KOPT-K1 (cell line): ENCODE data around the gene ZSWIM2.
"Not testable (repeated sequence)": the region's sequence is repeated elsewhere in the genome, so short reads cannot be mapped to it uniquely, and the experiment has no call there.

Source experiments
- H3K27ac ChIP-seq: fragments of 200-600 bp; sonication (generic); 2 replicates; pipeline ENCODE4 v1.5.1; 2016; ENCODE audit warnings: antibody characterized with exemption, mild to moderate bottlenecking, low read depth, low read length; ENCODE audit not compliant: poor library complexity, severe bottlenecking
- H3K36me3 ChIP-seq: fragments of 200-600 bp; sonication (generic); 2 replicates; pipeline ENCODE4 v1.5.1; 2017; ENCODE audit warnings: antibody characterized with exemption, mild to moderate bottlenecking, low read length, moderate library complexity; ENCODE audit not compliant: insufficient read depth
- H3K9me3 ChIP-seq: fragments of 200-600 bp; sonication (generic); 2 replicates; pipeline ENCODE4 v1.5.1; 2017; ENCODE audit warnings: antibody characterized with exemption, low read length, mild to moderate bottlenecking; ENCODE audit not compliant: insufficient read depth, poor library complexity, severe bottlenecking

The ZSWIM2 gene

DNA sequence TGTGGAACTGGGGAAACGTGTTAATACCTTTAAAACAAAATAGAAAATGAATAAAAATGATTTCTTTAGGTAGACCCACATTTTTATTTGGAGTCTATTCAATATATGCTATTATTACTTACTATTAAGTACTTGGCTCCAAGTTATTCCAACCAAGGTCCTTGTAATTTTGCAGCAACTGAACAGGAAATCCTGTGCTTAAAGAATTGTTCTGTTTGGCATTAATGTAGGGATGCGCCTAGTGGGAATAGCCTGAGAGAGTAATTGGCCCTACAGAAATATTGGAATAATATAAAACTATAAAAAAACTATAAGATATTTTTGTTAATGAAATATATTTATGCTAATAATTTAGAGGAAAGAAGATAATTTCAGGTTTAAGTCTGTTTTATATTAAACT is 22.9 kb upstream of the ZSWIM2 start:
- Histone ChIP-seq H3K27ac (no peak overlapping the region), H3K9me3 (no peaks in the 10 kb centered on the region), H3K36me3 (no peaks in the 10 kb centered on the region)

DNA sequence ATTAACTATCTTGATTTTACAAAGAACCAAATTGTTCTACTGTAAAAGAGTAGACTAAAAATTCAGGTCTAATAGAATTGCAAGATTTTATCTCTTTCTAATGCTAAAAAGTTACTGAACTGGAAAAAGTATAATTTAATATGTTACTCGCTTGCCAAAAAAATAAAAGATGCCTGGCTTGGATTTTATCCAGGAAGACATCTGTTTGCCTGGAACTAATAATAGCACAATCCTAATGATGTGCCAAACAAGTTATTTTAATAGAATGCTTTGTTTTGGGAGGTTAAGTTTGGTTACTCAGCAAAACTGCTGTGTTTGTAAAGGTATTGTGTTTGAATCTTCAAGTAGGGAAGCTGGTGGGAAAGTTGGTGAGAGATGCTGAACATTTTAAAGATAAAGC is 19.4 kb upstream of the ZSWIM2 start:
- H3K36me3 ChIP-seq = no peaks in the 10 kb centered on the region
- no peaks in the 10 kb centered on the region for H3K9me3 ChIP-seq
- no peak overlapping the region for H3K27ac ChIP-seq

DNA sequence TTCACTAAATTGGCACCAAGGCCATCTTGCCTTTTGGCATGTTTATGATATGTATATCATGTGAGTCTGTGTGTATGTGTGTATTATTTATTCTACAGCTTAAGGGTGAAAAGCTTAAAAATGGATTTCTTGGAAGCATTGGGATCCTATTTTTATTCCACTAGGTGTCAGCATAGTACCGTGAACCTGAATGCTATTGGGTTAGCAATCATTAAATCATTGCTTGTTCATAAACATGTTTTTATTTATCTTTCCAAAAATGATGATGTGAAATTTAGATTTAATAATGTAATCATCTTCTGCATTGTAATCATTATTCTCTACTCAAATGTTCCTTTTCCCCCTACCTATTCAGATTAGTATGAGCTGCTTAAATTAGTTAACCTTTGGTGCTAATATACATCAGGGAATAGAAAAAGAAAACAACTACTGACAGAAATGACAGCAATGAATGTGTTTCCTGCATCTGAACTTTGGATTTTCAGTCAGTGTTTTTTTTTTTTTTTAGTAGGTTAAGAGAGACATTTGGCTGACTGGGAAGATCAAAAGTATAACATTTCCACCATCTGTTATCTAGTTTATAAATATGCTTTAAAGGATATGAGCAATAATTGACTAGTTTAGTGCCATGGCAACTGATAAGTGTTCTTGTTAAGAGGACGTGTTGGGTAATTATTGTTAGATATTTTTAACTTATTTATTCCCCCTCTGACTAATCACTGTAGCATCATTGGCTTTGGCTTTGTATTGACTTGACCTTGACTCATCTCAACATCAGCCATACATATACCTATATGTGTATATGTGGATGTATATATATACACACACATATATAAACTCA is 14.1 kb upstream of the ZSWIM2 start:
- no peak overlapping the region for H3K27ac ChIP-seq
- H3K36me3 ChIP-seq = no peaks in the 10 kb centered on the region
- H3K9me3 ChIP-seq = no peaks in the 10 kb centered on the region

DNA sequence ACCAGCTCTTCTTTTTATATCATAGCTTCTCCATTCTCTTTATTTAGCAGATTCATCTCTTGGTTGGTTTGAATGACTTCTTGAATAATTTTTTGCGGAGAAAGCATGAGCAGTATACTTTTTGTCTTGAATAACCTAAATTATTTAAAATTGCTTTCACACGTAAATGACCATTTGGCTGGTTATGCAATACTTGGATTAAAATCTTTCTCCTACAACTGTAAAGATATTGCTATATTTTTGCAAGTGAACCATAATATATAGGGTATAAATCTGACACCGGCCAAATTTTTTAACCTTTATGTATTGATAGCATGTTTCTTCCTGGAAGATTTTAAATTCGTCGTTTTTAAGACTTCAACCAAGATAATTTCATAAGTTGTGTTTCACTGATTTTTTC is 6.2 kb upstream of the ZSWIM2 start:
- no peak overlapping the region for H3K27ac ChIP-seq
- no peaks in the 10 kb centered on the region for H3K36me3 ChIP-seq
- no peaks in the 10 kb centered on the region for H3K9me3 ChIP-seq

DNA sequence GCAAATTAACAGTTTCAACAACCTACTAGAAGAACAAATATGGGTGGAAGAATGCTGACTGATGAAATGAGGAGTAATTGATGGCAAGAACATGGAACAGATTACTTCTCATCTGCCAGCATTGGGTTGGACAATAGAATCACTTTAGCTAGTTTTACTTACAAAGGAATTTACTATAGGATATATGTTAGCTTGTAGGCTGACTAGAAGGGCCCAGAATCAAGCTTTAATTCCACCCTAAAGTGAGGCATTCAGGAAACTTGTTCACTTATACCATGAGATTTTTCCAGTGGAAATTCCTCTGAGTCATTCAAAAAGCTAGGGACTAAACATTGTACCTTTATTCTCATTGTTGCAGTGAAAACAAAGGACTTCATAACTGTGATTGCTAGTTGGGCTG is 5.0 kb upstream of the ZSWIM2 start:
- H3K36me3 ChIP-seq = no peaks in the 10 kb centered on the region
- no peaks in the 10 kb centered on the region for H3K9me3 ChIP-seq
- H3K27ac ChIP-seq = no peak overlapping the region

DNA sequence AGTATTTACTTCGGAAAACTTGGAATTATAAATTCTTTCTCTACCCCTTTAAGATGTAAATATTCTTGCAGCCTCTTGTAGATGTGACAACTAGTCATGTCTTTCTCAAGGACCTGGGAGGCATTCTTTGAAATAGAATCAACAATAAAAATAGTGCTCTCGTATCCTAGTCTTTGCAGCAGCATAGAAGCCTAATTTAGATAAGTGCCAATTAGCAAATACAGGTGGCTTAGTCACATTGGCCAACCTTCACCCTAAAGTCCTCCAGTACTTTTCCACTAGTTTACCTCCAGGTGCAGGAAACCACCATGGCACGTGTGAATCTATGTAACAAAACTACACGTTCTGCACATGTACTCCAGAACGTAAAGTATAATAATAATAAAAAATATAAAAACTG is 3.5 kb upstream of the ZSWIM2 start:
- H3K36me3 ChIP-seq = no peaks in the 10 kb centered on the region
- H3K9me3 ChIP-seq = no peaks in the 10 kb centered on the region
- no peak overlapping the region for H3K27ac ChIP-seq

DNA sequence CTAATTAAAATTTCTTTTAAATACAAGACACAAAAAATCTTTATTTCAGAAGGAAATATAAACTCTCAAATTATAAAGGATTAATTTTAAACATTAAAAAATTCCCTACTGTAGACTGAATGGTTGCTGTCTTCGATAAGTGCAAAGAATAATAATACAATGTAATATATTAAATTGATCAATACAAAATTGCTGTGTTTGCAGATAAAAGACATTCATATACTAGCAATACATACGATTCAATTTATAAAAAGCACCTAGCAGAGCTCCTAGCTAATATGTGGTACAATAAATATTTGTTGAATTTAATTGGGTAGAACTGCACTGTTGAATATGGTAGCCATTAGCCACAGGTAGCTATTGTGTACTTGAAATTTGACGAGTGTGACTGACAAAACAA is 6.6 kb downstream of the ZSWIM2 start:
- H3K36me3 ChIP-seq = no peaks in the 10 kb centered on the region
- H3K27ac ChIP-seq = no peak overlapping the region
- no peaks in the 10 kb centered on the region for H3K9me3 ChIP-seq

DNA sequence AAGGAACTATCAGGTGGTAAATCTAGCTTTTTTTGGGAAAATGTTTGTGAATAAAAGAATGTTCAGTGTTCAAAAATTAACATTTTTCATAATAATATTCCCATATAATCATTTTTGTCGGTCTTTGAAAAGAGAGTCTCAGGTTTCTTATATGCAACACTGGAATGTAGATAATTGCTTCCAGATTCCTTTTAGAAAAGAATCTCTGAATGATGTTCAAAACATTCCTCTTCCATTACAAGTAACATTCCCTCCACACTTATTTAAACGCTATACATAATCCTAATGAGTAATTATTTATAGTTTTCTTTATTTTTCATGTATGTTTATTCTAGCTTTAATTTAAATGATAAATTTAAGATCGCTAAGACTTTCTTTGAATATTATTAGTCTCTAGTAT is 7.0 kb downstream of the ZSWIM2 start:
- Histone ChIP-seq H3K27ac (no peak overlapping the region), H3K36me3 (no peaks in the 10 kb centered on the region), H3K9me3 (no peaks in the 10 kb centered on the region)

DNA sequence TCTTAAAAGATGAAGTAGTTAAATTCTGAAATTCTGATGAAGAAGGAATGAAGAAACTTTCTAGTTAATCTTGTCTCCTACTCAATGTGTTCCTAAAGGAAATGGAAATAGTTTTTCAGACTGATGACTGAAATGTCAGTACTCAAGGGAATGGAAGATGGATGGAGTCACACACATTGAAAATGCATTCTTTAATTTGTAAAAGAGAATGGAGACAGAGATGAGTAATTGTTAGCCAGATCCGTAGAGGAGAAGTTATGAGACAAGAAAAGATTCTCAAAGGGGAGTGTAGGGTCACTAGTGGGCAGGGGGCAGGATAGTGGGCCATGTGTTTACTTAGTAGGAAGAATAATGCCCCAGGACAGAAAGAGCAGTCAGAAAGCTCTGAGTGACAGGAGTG is 13.3 kb downstream of the ZSWIM2 start:
- H3K36me3 ChIP-seq = no peaks in the 10 kb centered on the region
- no peak overlapping the region for H3K27ac ChIP-seq
- no peaks in the 10 kb centered on the region for H3K9me3 ChIP-seq

DNA sequence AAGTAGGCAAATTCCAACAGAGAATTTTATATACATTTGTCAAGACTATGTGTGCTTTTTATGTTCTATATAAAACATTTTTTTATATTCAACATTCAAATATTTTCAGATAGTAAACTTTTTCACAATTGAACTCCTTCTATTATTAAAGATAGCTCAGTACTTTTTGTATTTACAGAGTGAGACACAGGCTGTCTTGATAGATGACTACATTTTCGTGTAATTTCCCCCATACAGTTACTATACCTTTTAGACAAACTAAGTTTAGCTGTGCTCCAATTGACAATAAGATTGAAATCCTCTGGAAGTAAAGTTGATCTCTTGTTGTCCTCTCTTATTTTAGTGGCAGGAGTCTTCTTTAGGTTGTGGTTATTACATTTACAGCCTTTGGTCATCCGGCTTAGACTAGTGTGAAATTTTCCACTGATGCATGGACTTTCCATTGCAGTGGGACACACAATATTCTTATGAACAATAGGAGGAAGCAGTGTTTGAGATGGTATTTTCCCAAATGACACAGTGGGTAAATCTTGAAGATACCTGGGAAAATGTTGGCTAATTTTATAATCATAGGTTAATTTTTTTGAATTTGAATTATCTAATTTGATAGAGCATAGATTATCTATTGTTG is 21.0 kb downstream of the ZSWIM2 start:
- Histone ChIP-seq H3K36me3 (no peaks in the 10 kb centered on the region), H3K9me3 (no peaks in the 10 kb centered on the region), H3K27ac (no peak overlapping the region)

DNA sequence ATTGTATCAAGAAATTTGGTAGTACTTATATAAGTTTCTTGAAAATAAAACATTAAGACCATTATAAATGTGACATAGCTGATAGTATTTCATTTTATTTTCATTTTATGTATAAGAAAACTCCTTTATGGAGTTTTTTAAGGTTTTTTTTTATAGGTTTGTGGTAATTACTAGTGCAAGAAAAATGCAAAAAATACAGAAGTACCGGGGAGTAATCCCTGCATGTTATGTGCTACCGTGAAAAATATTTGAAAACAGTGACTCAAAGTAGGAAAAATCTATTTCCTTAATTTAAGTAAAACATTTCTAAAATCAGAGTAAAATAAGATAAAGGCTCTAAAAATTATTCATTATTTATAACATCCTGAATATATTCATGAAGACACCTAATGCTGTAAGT is 21.6 kb downstream of the ZSWIM2 start:
- Histone ChIP-seq H3K36me3 (no peaks in the 10 kb centered on the region), H3K9me3 (no peaks in the 10 kb centered on the region), H3K27ac (no peak overlapping the region)

DNA sequence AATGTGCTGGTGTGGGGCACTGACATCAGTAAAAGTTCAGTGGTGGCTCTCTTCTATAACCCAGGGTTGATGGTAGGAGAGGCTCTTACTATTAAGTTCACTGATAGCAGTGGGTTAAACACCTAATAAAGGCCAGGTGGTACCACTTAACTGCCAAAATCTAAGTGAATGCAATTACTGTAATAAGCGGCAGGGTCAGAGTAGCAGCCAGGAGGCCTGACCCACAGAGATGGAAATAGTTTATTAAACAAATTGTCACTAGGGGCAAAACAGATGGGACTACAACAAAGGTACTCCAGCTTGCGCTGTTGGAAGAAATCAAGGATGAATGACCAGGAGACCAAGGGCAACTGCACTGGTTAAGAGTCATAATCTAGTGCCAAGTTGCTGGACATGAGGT is 26.6 kb downstream of the ZSWIM2 start:
- no peak overlapping the region for H3K27ac ChIP-seq
- no peaks in the 10 kb centered on the region for H3K36me3 ChIP-seq
- no peaks in the 10 kb centered on the region for H3K9me3 ChIP-seq

DNA sequence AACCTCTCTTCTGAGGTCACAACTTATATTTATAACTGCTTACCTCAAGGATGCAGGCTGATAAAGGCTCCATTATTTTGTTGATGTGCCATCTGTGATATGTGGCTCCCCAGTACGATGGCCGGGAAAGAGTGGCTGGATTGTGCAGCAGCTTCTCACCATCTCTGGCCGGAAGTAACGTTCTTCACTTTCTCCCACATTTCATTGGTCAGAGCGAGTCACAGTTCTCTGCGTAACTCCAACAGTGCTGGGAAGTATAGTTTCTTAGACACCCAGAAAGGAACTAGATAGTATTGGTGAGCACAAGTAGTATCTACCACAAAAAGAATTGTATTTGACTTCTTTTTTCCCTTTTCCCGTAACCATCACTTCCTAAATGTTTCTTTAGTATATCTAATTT is 28.7 kb downstream of the ZSWIM2 start:
- no peaks in the 10 kb centered on the region for H3K9me3 ChIP-seq
- no peaks in the 10 kb centered on the region for H3K36me3 ChIP-seq
- no peak overlapping the region for H3K27ac ChIP-seq

DNA sequence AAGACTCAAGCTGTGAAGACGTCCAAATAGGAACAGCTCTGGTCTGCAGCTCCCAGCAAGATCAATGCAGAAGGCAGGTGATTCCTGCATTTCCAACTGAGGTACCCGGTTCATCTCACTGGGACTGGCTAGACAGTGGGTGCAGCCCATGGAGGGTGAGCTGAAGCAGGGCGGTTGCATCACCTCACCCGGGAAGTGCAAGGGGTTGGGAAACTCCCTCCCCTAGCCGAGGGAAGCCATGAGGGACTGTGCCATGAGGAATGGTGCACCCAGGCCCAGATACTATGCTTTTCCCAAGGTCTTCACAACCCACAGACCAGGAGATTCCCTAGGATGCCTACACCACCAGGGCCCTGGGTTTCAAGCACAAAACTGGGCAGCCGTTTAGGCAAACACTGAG is 37.2 kb downstream of the ZSWIM2 start:
- not testable (repeated sequence) for H3K9me3 ChIP-seq, H3K36me3 ChIP-seq, H3K27ac ChIP-seq

DNA sequence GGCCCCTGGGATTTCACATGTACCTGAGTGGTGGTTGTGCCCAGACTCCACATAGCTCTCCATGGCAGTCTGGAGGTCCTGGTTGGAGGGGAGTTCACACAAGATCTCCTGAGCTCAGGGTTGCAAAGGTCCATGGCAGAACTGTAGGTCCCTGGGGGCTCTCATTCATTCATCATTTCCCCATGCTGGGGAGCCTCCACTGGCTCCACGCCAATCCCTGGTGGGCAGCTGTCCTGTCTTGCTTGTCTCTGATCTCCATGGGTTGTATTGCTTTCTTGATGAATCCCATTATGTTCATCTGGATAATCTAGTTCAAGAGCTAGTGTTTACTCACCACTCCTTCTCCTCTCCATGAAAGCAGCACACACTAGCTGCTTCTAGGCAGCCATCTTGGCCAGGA is 42.4 kb downstream of the ZSWIM2 start:
- no peak overlapping the region for H3K27ac ChIP-seq
- no peaks in the 10 kb centered on the region for H3K36me3 ChIP-seq
- H3K9me3 ChIP-seq = no peaks in the 10 kb centered on the region

DNA sequence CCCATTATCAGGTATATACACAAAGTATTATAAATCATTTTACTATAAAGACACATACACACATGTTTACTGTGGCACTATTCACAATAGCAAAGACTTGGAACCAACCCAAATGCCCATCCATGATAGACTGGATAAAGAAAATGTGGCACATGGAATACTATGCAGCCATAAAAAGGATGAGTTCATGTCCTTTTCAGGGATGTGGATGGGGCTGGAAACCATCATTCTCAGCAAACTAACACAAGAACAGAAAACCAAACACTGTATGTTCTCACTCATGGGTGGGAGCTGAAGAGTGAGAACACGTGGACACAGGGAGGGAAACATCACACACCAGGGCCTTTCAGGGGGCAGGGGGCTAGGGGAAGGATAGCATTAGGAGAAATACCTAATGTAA is 50.4 kb downstream of the ZSWIM2 start:
- H3K27ac ChIP-seq, H3K36me3 ChIP-seq, H3K9me3 ChIP-seq: not testable (repeated sequence)
